HG03103 (cell line): Measurements from ENCODE around the gene GPR68.
A peak's percentile ranks its signal among the peaks of the same experiment; 100 is the strongest.
"Not testable (repeated sequence)": the region's sequence is repeated elsewhere in the genome, so short reads cannot be mapped to it uniquely, and the experiment has no call there.

Experiments
- ATAC-seq: cut with Tn5 transposase; IDR thresholded peaks from one replicate; pipeline ENCODE4 v1.9.1; 2021; ENCODE audit warnings: low read depth; ENCODE audit not compliant: unreplicated experiment

The GPR68 gene

DNA sequence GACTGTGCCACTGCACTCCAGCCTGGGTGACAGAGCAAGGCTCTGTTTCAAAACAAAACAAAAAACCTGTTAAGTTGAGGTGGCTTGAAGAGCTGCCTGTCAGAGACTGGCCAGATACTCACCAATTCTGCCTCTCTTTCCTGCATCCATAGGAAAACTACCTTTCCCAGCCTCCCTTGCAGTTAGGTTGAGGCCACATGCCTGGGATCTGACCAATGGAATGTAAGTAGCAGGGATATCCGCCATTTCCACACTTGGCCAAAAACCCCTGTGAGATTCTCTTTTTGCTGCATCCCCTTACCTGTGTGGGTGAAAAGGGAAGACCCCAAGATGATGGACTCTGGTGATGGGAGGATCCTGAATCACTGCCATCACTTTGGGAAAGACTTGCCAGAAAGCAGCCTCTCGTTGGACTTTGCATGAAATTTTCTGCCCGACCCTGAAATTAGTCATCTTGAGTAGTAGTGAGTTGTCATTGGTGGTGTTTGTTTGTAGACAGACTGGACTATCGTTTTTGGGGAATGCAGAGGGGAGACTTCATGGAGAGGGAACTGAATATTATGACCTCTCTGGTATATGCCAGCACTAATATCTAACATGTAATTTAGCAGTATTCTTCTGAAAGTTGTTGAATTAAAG is 14.0 kb downstream of the GPR68 start:
- ATAC-seq, result no peak

- peak; percentile 63 for ATAC-seq
Observed at GRCh38 chr14:91229743-91230200, 14.7 kb downstream of the GPR68 start.

GRCh38 chr14:91229005-91229382 is 15.5 kb downstream of the GPR68 start:
- no peak for ATAC-seq

DNA sequence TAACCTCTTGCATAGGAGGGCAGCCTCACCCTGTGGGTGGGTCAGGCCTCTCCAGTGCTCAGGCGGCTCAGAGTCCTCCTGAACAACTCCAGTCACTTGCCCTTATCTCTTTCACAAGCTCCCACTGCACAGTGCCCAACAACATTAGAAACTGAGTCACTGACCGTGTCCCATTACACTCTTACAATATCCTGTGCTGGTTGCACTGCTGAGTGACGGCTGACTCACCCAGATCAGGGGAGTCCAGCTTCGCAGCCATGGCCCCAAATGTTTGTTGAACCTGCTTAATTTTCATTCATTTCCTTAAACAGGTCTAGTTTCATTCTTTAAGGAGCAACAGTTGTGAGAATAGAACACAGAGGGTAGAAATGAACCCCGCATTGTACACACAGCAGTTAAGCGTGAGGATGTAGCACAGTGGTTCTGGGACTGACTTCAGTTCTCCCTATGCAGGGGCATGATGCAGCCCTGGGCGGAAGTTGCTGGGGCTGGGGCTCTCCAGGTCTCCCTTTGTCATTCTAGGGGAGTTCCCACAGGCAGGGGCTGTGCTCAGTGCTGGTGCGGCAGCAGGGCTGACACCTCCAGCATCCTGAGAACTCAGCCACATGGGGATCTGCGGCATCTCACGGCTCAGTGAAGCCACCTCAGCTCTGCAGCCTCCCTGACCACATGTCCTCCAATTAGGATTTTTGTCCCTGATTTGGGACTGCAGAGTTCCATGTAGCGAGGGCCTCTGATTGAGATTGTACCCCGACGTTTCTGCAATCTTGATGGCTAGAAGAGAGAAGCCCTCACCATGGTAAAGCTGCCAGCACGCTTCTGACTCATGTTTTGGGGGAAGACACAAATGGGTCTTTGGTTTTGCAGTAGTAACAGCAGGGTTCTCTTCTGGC is 16.1 kb downstream of the GPR68 start:
- peak; percentile 74 for ATAC-seq

GRCh38 chr14:91227183-91227628 is 17.3 kb downstream of the GPR68 start:
- no peak for ATAC-seq

GRCh38 chr14:91226360-91226759 is 18.1 kb downstream of the GPR68 start:
- not testable (repeated sequence) for ATAC-seq

DNA sequence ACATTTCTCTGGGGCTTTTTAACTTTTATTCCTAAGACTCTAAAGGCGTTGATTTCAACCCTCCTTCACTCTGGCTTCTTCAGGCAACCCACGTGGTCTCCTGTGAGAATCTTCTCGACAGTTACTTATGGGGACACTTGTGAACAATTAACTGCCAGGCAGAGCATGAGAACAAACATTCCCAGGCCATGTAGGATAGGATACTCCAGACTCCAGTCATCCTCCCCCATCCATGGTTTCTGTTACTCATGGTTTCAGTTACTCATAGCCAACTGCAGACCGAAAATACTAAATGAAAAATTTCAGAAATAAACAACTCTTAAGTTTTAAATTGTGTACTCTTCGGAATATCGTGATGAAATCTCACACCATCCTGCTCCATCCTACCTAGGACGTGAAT is 19.5 kb downstream of the GPR68 start:
- no peak for ATAC-seq

DNA sequence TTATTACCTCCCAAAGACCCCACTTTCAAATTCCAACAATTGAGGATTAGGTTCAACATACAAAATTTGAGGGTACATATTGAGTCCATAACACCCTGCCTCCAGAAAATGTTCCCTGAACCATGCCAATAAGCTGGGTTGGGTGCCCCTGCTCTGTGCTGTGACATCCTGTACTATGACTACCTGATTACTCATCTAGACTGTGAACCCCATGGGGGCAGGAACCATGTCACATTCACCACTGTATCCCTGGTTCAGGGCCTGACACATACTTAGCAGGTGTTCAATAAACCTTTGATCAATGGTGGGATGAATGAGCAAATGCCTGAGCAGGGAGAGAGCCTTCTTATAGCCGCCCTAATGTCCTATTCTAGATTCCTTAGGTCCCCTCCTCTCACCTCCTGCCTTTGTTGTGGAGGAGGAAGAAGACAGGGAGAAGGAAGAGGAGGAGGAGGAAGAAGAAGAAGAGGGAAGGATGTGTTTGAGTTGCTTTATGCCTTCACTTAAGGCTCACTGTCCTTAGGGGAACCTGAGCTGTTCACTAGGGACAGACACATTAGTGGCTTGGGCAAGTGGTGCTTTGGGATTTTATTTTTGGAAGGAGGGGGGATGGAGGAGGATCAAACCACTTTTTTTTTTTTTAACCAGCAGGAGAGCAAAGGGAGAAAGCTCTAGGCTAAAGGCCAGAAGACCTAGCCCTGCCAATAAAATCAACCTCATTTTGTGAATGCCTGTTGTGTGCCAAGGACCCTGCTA is 21.3 kb downstream of the GPR68 start:
- no peak for ATAC-seq

DNA sequence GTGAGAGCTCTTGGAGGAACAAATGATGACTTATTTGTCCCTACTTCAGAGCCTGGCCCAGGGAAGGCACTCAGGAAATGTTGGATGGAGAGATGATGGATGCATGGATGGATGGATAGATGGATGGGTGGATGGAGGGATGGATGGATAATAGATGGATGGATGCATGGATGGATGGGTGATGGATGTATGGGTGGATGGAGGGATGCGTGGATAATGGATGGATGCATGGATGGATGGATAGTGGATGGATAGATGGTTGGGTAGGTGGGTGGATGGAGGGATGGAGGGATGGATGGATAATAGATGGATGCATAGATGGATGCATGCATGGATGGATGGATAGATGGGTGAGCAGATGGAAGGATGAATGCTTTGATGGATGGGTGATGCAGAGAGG is 23.2 kb downstream of the GPR68 start:
- no peak for ATAC-seq

GRCh38 chr14:91220581-91221000 is 23.9 kb downstream of the GPR68 start:
- ATAC-seq, result no peak

GRCh38 chr14:91219517-91220389 is 24.8 kb downstream of the GPR68 start:
- no peak for ATAC-seq

- ATAC-seq, result no peak
Observed at GRCh38 chr14:91218014-91218413, 26.5 kb downstream of the GPR68 start.

- ATAC-seq, result no peak
Observed at GRCh38 chr14:91216731-91217226, 27.7 kb downstream of the GPR68 start.

DNA sequence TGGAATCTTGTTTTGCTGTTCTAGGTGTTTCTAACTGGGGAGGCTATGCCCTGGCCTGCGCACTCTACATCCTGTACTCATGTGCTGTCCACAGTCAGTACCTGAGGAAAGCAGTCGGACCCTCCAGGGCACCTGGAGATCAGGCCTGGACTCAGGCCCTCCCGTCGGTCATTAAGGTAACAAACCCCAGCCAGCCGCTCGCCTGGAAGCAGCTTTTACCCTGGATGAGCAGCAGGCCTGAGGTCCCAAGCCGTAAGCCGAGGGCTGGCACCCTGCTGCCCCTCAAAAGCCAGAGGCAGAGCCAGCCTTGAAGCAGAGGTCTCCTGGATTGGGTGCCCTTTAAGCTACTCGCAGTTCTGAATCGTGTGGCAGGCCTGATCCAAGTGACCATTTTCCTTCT is 29.1 kb downstream of the GPR68 start:
- no peak for ATAC-seq

DNA sequence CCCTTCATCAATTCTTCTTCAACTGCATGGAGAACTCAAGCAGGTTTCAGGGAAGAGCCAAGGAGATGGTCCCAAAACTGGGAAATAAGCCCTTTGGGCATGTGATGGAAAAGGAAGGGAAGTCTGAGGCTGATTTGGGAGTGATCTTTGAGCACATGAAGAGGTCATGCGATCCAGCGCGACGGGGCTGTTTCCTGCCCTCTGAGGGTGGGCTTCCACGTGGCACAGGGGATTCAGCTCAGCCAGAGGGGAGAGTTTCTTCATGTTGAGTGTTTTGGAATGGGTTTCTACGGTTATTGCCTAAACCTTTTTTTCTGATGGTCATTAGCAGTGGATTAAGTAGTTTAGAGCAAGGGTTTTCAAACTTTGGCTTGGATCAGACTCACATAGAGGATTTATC is 30.2 kb downstream of the GPR68 start:
- no peak for ATAC-seq

- ATAC-seq, result no peak
Observed at GRCh38 chr14:91211017-91211416, 33.5 kb downstream of the GPR68 start.

DNA sequence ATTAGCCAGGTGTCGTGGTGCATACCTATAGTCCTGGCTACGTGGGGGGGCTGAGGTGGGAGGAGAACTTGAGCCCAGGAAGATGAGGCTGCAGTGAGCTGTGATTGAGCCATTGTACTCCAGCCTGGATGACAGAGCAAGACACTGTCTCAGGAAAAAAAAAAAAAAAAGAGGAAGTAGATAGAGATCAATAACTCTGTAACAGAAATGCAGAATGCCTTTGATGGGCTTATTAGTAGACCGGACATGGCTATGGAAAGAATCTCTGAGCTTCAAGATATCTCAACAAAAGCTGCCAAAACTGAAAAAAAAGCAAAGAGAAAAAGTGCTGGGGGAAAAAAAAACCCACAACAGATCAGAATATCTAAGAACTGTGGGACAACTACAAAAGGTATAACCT is 37.5 kb downstream of the GPR68 start:
- ATAC-seq, result no peak

GRCh38 chr14:91205459-91205858 is 39.0 kb downstream of the GPR68 start:
- no peak for ATAC-seq

DNA sequence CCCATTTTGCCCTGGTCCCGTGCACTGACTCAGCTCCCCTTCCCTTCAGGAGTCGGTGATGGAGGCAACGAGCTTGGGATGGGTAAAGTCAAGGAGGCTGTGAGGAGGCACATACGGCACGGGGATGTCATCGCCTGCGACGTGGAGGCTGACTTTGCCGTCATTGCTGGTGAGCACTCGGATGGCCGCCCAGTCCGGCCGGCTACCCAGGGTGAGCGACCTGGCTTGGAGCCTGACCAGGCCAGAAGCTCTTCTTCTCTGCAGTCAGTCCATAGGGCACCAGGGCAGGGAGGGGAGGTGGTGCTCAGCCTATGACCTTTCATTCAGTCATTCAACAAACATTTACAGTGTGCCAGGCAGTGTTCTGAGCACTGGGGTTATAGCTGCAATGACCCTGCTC is 39.8 kb downstream of the GPR68 start:
- no peak for ATAC-seq
